HG03103 (cell line): Measurements from ENCODE around the gene WDFY4.

Experiments
- ATAC-seq: cut with Tn5 transposase; IDR thresholded peaks from one replicate; pipeline ENCODE4 v1.9.1; 2021; ENCODE audit warnings: low read depth; ENCODE audit not compliant: unreplicated experiment

Gene WDFY4

DNA sequence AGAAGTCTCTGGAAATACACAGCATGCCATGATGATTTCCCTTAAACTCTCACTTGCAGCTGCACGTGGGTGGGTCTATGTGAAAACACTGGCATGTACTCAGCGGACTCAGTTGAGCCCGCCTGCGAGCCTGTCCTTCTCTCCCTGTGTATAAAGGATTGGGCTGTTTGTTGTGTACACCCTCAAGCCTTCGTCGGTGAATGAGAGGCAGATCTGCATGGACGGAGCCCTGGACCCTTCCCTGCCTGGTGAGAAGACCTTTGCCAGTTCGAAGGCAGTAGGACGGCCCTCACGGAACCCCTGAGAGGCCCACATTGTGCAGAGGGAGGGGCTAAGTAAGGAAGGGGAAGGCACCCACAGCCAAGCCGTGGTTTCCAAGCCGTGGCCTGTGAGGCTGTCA, 121.2 kb downstream of the WDFY4 start:
- no peak for ATAC-seq

DNA sequence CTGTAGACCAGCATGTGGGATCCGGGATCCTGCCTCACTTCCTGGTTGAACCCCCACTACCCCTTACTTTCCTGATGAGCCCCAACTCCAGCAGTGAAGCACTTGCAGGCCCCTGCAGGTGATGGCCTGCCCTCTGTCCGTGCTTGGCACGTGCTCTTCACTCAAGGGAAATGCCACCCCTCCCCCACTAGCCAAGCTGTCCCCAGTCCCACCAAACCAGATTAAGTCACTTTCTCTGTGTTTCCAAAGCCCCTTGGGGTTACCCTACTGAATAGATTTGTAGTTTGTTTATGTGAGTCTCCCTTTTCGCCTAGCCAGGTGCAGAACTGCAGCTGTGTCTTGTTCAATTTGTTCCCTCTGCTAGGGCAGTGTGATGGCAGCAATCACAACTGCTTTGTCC, 121.7 kb downstream of the WDFY4 start:
- no peak for ATAC-seq

DNA sequence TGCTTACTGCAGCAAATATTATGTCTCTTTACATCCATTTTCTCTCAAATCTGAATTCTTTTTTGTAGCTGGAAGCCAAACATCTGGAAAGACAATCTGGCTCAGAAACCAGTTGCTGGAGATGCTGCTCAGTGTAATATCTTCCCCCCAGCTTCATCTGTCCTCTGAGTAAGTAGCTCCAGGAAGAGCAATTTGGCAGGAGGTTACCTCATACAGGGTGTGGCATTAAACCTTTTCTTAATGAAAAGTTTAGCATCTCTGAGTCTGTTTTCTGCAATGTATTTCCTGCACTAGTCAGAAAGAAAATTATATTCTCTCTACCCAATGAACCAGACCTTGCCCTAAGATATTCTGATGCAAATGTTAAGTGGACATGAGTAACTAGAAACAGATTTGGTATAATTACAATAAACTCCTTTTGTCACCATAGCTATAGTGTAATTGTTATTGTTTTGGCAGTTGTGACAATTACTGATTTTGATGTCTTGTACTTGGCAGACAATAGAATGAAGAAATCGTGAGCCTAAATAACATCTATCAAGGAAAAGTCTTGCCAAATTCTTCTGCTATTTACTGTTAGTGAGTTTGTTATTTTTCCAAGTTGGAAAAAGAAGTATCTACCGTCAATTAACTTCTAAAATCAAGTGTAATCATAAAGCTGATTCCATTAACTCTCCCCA, 123.3 kb downstream of the WDFY4 start:
- no peak for ATAC-seq

DNA sequence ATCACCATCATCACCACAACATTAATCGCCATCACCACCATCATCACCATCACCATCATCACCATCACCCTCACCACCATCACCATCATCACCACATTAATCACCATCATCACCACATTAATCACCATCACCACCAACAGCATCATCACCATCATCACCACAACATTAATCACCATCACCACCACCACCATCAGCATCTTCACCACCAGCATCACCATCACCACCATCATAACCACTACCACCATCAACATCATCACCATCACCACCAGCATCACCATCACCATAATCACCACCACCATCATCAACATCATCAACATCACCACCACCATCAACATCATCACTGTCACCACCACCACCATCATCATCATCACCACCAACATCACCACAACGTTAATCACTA, 124.6 kb downstream of the WDFY4 start:
- no peak for ATAC-seq

DNA sequence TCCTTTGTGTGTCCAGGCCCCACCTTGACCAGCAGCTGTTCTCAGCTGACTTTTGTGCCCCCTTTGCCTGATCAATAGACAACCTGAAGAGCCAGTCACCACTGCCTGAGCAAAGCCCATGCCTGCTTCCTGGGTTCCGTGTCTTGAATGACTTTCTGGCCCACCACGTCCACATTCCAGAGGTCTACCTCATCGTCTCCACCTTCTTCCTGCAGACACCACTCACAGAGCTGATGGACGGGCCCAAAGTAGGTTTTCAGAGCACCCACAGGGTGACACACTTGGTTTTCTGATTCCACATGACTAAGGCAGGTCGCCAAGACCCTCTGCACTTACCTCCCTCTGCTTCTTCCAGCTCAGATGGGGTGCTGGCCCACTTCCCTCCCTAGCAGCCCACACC, 126.8 kb downstream of the WDFY4 start:
- ATAC-seq, result no peak

DNA sequence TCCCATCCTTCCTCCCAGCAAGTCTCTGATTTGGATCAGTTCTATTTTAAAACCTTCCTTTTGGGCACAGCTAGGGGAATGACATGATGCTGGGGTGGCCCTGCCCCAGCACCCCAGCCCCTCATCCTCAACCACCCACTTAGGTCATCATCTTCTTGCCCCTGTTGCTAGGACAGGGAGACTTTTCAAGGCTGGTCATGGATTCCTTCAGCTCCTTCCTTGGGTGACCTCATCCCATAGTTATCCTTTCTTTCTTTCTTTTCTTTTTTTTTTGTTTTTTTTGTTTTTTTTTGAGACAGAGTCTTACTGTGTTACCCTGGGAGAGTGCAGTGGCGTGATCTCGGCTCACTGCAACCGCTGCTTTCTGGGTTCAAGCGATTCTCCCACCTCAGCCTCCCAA, 127.2 kb downstream of the WDFY4 start:
- no peak for ATAC-seq

DNA sequence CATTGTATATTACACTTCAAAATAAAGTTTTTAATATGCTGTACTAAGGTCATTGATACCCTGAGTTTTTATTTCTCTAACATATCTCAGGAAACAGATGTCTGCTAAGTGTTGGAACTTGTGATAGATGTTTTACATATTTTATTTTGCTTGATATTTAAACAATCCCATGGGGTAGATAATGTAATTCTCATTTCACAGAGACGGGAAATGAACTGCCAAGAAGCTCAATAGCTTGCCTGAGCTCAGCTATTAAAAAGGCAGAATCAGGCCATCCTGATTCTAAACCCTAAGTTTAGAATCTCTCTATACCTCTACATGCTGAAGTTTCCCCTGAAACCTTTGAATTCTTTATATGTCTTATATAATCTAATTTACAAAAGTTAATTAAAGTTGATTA, 128.6 kb downstream of the WDFY4 start:
- ATAC-seq, result no peak

DNA sequence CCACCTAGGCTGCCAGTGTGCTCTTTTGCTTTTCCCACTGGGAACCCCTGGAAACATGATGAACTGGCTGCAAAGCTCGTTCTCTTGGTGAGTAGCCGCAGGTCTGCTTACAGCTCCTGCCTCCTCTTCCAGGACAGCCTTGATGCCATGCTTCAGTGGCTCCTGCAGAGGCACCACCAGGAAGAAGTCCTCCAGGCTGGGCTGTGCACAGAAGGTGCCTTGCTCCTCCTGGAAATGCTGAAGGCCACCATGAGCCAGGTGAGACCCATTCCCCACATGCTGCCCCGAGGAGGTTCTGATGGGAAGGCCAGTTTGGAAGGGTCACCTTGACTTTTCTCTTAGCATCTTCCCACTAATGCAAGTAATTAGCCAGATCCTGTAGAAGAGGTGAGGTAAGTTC, 129.2 kb downstream of the WDFY4 start:
- no peak for ATAC-seq

DNA sequence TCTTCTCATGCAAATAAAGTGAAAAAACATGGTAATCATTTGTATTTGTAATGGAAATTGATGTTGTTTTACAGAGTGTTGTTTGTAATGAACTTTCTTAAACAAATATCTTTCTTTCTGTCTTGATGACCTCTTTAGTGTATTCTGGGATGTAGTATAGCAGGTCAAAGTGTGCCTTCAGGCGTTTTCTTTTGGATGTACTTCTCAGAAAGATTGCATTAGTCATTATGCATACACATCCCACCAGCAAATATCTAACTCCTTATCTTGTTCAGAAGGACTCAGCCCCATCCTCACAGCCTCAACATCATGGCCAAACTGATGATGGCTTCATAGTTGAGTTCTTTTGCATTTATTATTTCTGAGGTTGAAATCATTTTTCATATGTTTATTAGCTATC, 130.3 kb downstream of the WDFY4 start:
- ATAC-seq, result no peak

DNA sequence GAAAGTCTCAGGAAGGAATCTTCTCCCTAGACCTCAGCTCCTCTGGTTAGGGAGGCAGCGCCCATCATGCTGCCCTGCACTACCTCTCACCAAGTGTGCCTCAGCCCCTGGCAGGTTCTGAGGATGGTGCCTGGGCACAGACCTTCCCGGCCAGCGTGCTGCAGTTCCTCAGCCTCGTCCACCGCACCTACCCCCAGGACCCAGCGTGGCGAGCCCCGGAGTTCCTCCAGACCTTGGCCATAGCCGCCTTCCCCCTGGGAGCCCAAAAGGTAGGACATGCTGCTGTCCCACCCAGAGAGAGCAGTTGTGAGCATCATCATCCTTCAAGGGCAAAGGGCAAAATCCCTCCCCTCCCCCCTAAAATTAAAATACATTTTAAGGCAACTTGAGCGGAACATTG, 132.5 kb downstream of the WDFY4 start:
- no peak for ATAC-seq

DNA sequence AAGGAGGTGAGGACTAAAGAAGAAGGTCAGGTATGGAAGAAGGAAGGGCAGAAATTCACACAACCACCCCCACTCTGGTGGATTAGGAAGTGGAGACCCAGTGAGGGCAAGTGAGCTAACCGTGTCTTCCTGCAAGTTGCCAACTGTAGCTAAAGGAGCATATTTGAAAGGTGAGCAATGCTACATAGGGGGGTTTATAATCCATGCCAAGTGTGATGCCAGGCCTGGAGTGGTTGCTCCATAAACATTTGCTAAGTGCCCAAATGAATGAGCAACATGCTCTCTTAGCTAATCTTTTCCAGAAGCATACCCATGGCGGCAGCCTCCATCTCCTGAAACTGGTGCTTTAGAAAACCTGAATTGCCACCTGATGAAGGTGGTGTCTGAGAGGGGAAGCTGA, 133.4 kb downstream of the WDFY4 start:
- ATAC-seq, result no peak

DNA sequence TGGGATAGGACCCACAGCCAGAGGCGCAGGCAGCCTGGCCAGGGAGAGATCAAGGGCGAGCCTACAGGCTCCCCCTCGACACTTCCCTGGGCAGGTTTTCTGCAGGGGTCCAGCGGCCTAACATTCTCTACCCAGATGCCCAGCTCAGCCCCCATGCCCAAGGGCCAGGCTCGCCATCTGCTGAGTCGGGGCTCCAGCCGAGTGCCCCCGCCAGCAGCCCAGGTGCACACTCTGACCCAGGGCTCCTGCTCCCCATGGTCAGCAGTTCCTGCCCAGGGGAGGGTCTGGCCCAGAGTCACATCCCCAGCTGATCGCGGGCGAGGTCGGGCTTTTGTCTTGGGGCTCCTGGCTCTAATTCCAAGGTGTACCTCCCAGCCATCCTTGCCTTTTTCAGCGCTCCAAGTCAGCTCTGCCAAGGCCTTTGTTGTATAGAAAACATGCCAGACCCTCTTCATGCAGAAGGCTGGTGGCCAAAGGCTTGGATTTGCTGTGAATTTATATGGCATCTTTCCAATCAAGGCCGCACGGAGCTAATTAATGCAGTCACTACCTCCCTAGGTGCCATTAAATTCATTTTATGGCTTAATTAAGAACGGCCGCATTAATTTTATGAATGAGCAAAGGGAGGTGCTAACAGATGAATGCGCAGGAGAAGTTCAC, 134.3 kb downstream of the WDFY4 start:
- no peak for ATAC-seq

DNA sequence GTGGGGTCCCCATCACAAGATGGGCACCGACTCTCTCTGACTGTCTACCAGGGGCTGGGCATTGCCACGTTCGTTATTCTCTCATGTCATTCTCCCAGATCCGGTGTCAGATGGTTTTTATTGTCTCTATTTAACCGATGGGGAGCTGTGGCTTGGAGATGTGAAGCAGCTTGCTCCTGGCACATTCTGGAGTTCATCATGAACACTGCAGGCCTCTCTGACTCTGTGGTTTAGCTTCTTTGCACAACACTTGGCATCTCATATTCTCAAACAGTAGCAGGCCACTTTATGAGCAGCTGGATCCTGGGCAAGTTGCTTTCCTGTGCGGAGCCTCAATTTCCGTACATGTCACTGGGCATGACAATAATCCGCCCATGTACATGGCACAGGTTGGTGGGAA, 135.1 kb downstream of the WDFY4 start:
- ATAC-seq, result no peak

DNA sequence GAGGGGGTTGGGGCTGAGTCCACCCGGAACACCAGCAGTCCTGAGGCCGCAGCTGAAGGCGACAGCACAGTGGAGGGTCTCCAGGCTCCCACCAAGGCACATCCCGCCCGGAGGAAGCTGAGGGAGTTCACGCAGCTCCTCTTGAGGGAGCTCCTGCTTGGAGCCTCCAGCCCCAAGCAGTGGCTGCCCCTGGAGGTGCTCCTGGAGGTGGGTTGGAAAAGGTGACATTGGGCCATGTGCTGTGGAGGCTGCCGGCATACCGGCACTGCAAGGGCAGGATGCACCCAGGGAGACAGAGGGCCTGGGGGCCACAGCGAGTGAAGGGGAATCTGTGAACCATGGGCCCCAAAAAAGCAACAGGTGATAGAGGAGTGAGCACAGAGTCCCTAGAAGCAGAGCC, 135.6 kb downstream of the WDFY4 start:
- no peak for ATAC-seq

DNA sequence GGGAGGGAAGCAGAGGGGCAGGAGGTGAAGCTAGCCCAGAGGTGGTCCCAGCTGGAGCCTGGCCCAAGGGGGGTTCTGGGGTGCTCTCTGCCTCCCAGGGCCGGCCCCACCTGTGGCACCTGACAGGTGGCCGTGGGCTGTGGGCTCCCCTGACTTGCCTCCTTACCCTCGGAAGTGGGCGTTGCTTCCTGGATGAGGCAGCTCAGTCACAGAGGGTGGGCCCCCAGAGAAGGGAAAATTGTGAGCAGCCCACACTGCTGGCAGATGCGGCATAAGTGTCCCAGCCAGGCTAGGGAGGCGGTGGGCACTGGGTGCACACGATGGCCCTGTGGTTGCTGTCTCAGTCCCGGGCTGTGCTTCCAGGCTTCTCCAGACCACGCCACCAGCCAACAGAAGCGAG, 136.0 kb downstream of the WDFY4 start:
- no peak for ATAC-seq

DNA sequence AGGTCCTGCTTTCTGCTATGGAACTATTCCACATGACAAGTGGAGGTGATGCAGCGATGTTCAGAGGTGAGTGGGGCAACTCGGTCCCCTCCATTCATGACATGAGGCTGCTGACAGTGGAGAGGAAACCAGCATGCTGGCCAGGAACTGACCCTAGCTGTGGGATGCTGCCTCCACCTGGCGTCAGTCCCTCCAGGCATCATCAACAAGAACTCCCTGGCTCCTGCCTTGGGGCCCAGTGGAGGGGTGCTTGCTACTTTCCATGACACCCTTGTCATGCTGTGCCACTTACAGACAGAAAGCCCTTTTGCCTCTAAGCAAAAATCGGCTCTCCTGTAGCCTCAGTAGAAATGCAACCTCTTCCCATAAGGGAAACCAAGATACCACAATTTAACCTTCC, 136.4 kb downstream of the WDFY4 start:
- ATAC-seq, result no peak

DNA sequence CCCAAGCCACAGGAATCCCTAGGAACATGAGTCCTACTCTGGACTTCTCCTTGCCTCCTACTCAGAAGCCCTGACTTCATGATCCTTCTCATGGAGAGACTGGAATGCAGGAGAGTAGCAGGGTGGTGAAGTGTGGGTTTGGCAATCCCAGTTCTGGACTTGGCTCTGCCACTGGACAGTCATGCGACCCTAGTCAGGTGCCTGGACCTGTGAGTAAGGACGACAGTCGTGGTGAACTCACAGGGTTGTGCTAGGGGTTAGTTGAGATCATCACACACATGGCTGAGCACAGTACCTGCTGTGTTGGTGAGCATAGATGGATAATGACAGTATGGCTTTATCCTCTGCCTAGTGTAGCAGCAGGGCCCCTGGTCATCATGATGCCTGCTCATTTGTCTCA, 137.0 kb downstream of the WDFY4 start:
- ATAC-seq, result no peak

DNA sequence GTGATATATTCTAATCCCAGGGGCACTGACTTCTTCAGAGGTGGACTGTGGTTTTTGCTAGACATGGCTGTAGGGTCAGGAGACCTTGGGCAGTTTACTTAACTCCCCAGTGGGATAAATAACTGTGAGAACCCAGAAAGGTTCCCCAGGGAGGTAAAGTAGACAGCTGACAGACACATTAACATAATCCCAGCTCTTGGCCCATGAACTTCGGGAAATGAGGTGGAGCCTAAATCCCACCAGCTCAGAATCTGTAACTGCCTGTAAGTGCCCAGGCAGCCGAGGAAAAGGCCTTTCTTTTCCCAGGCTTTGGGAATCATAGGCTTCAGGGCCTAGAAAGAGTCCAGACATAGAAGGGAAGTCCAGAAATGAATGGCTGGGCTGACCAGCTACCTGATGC, 149.0 kb downstream of the WDFY4 start:
- ATAC-seq, result no peak

DNA sequence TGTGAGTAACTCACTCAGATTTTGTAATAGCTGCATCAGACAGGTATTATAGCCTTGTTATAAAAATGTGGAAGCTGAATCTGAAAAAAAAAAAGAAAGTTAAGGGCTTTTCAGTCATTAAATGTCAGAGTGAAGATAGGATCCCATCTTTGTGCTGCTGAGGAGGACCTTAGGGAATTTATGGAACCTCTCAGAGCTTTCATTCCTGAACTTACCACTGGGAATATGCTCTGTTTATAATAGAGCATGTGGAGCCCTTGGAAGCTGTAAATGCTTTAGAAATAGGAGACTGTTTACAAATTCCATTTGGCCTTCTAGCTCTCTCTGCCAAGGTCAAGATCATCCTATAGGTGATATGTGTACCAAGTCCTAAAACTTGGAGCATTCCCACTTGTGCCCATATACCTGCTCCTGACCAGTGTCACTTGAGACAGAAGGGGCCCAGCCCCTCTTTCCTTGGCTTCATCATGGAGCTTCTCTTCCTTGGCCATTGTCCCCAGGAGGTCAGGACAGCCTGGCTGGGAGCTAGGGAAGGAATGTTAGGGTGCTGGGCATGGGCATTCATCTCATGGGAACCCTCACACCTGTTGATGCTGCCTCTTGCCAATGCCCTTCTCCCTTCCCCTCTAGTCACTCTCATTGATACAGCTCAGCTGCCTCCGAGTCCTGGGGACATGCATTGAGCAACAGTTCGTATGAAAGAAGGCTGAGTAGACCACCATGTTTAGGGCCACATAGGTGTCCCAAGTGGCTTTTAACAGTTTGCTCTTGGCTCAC, 149.7 kb downstream of the WDFY4 start:
- ATAC-seq, result no peak

DNA sequence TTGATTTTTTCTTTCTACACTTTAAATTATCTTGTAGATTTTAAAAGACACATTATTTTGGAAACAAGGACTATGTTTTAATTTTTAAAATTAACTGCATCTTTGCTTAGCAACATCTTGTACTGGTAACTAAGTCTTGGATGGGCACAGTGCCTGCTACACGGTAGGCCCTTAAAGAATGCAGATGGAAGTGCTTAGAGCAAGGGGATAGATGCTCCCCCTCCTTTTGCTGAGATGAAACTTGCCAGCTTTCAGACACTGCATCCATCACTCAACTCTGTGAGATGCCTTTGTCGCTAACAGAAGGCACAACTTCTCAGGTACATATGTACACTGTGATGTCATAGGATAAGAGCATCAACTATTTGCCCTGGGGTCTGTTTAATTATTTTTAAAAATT, 151.1 kb downstream of the WDFY4 start:
- no peak for ATAC-seq

DNA sequence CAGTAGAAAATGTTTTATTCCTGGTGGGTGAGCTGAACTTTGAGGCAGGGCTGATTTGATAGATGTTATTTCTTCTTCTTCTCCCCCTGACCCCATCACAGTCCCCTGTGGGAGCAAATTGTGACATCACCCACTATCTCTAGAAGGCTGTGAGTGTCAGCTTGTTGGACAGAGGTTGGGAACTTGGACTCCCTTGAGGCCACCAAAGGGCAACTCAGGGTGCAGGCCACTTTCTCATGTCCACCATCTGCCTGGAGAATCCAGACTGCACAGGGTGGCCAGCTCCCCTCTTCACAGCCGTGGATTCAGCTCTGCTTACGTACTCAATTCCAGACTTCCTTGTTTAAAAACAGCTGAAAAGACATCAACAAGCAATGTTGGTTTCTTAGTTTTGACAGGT, 151.9 kb downstream of the WDFY4 start:
- ATAC-seq, result no peak

DNA sequence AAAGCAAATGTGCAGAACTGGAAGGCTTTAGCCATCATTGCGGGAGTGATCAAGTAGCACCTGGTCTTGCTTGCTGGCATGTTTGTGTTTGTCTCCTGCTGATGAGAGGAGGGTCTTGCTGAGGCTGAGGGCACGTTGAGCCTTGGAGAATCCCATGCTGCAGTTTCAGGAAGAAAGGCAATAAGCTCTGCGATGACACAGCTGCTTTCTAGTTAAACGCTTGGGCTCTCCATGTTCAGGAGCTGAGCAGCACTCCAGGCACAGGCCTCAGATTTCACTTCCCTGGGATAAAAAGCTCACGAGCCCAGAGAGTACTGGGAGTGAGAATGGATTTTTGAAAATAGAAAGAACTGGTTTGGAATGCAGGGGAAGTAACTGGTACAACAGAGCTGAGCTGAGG, 154.2 kb downstream of the WDFY4 start:
- no peak for ATAC-seq
